ENCODE results near the gene POMT1. TPM values are rescaled to one million over a fixed set of nuclear protein-coding genes. Genes with fewer than 3 reads are reported as not detected.

The POMT1 gene
- total RNA-seq, 1 experiment from 2014 or later, result 39.6 TPM

DNA sequence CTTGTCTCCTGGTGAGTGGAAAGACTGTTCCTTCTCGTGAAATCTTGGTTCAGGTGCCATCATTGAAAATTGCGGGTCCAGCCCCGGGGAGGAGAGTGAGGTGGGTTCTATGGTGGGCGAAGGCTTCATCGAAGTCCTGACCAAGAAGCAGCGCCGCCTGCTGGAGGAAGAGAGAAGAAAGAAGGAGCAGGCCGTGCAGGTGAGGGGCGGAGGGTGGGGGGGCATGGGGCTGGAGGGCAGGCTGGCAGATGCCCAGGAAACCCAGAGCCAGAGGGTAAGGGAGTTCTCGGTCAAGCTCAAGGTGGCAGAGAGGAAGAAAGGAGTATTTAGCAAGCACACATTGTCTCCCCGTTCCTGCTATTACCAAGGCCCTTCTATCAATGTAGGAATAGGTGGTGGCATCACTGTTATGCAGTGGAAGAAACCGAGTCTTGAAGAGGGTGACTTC, 24.3 kb upstream of the POMT1 start:
- no peaks in the 10 kb centered on the region for H3K4me1 ChIP-seq (ENCODE audit: insufficient read depth, low read length, poor library complexity, severe bottlenecking)
- H3K27me3 ChIP-seq (replicated peaks; ENCODE audit: insufficient read depth, low read depth, low read length, poor library complexity), result no peaks in the 10 kb centered on the region
- peak; percentile 66 for DNase-seq (ENCODE audit: low spot score)
- H3K4me3 ChIP-seq (ENCODE audit: low read depth, low read length, poor library complexity, severe bottlenecking), result no peak overlapping the region
- TF ChIP-seq, protein P1, sequence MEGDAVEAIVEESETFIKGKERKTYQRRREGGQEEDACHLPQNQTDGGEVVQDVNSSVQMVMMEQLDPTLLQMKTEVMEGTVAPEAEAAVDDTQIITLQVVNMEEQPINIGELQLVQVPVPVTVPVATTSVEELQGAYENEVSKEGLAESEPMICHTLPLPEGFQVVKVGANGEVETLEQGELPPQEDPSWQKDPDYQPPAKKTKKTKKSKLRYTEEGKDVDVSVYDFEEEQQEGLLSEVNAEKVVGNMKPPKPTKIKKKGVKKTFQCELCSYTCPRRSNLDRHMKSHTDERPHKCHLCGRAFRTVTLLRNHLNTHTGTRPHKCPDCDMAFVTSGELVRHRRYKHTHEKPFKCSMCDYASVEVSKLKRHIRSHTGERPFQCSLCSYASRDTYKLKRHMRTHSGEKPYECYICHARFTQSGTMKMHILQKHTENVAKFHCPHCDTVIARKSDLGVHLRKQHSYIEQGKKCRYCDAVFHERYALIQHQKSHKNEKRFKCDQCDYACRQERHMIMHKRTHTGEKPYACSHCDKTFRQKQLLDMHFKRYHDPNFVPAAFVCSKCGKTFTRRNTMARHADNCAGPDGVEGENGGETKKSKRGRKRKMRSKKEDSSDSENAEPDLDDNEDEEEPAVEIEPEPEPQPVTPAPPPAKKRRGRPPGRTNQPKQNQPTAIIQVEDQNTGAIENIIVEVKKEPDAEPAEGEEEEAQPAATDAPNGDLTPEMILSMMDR (conservative IDR thresholded peaks at IDR 0.05; ENCODE audit: low read depth, low read length), result peak; percentile 74
- no peak for TF ChIP-seq EZH2 (IDR thresholded peaks at IDR 0.05; ENCODE audit: borderline replicate concordance, low read depth, low read length, poor library complexity, severe bottlenecking)
- intact Hi-C loops (cut with micrococcal nuclease; ENCODE audit: unreplicated experiment), result loop anchor here (1.0 kb wide), 1 partner anchor 128 kb away; no protein-coding TSS in a partner anchor
- no peak overlapping the region for H3K27ac ChIP-seq (ENCODE audit: low read depth, low read length, poor library complexity, severe bottlenecking)
- BruUV-seq (replicated peaks), result no TSS peak
- H3K9me3 ChIP-seq (ENCODE audit: low read depth, low read length, poor library complexity, severe bottlenecking), result no peaks in the 10 kb centered on the region
- ChIA-PET CTCF (no interaction called here), POLR2A (ENCODE audit: low non-redundant PET) (no interaction called here)
- H3K36me3 ChIP-seq (ENCODE audit: insufficient read depth, low read length, poor library complexity, severe bottlenecking), result peaks cover 98% of the 10 kb centered on the region

DNA sequence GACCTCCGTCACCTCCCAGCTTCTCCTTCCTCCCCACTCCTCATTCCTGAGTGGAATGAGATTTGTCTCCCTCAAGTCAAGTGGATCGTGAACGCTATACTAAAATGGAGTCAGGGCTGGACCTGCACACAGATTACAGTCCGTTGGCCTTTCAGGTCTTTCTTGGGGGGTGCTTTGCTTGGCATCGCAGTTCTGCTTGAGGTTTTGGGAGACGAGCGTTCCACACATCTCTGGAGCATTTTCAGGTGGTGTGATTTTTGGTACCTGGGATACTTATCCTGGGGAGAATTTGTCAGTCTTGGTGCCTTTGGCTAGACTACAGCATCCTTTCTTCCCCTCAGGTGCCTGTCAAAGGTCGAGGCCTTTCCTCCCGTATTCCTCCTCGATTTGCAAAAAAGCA, 23.8 kb upstream of the POMT1 start:
- Histone ChIP-seq H3K4me1 (ENCODE audit: insufficient read depth, low read length, poor library complexity, severe bottlenecking) (no peaks in the 10 kb centered on the region), H3K4me3 (ENCODE audit: low read depth, low read length, poor library complexity, severe bottlenecking) (no peak overlapping the region), H3K27ac (ENCODE audit: low read depth, low read length, poor library complexity, severe bottlenecking) (no peak overlapping the region), H3K27me3 (replicated peaks; ENCODE audit: insufficient read depth, low read depth, low read length, poor library complexity) (no peaks in the 10 kb centered on the region), H3K36me3 (ENCODE audit: insufficient read depth, low read length, poor library complexity, severe bottlenecking) (peaks cover 98% of the 10 kb centered on the region), H3K9me3 (ENCODE audit: low read depth, low read length, poor library complexity, severe bottlenecking) (no peaks in the 10 kb centered on the region)
- CTCF ChIA-PET, result no interaction called here
- TF ChIP-seq EZH2 (IDR thresholded peaks at IDR 0.05; ENCODE audit: borderline replicate concordance, low read depth, low read length, poor library complexity, severe bottlenecking), result no peak
- TF ChIP-seq, protein P1 (conservative IDR thresholded peaks at IDR 0.05; ENCODE audit: low read depth, low read length), result no peak
- BruUV-seq (replicated peaks), result no TSS peak
- DNase-seq (ENCODE audit: low spot score), result no peak
- intact Hi-C loops (cut with micrococcal nuclease; ENCODE audit: unreplicated experiment), result loop anchor here (1.0 kb wide), 1 partner anchor 129 kb away; no protein-coding TSS in a partner anchor
- POLR2A ChIA-PET (ENCODE audit: low non-redundant PET), result no interaction called here

DNA sequence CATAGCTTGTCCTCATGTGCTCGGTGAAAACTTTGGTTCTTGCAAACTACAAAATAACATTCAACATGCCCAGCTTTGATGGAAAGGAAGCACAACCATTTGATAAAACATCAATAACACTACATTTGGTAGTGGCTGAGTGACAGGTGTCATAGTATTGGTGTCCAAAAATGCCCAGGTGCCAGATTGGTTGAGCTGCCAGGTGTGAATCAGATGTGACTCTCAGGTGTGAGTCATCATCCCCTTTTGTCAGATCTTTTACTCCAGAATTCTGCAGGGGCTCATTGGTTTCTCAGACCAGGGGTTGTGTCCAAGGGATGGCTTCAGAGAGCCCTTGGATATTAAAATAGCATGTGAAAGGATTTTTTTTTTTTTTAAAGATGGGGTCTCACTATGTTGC, 22.5 kb upstream of the POMT1 start:
- TF ChIP-seq, protein P1 (conservative IDR thresholded peaks at IDR 0.05; ENCODE audit: low read depth, low read length), result no peak
- H3K4me3 ChIP-seq (ENCODE audit: low read depth, low read length, poor library complexity, severe bottlenecking), result no peak overlapping the region
- no peaks in the 10 kb centered on the region for H3K4me1 ChIP-seq (ENCODE audit: insufficient read depth, low read length, poor library complexity, severe bottlenecking)
- no peak overlapping the region for H3K27ac ChIP-seq (ENCODE audit: low read depth, low read length, poor library complexity, severe bottlenecking)
- peaks cover 98% of the 10 kb centered on the region for H3K36me3 ChIP-seq (ENCODE audit: insufficient read depth, low read length, poor library complexity, severe bottlenecking)
- BruUV-seq (replicated peaks), result no TSS peak
- H3K27me3 ChIP-seq (replicated peaks; ENCODE audit: insufficient read depth, low read depth, low read length, poor library complexity), result no peaks in the 10 kb centered on the region
- CTCF ChIA-PET, result interaction anchor here (0.7 kb wide), 1 partner anchor 130 kb away, joined by 3 read pairs; no protein-coding TSS in a partner anchor
- intact Hi-C loops (cut with micrococcal nuclease; ENCODE audit: unreplicated experiment), result no loop called here
- H3K9me3 ChIP-seq (ENCODE audit: low read depth, low read length, poor library complexity, severe bottlenecking), result no peaks in the 10 kb centered on the region
- DNase-seq (ENCODE audit: low spot score), result no peak
- POLR2A ChIA-PET (ENCODE audit: low non-redundant PET), result no interaction called here

Data from A673 (cell line).